ENCODE data around the gene EFCAB9.
"Not testable (repeated sequence)": the region's sequence is repeated elsewhere in the genome, so short reads cannot be mapped to it uniquely, and the experiment has no call there.

The EFCAB9 gene

DNA sequence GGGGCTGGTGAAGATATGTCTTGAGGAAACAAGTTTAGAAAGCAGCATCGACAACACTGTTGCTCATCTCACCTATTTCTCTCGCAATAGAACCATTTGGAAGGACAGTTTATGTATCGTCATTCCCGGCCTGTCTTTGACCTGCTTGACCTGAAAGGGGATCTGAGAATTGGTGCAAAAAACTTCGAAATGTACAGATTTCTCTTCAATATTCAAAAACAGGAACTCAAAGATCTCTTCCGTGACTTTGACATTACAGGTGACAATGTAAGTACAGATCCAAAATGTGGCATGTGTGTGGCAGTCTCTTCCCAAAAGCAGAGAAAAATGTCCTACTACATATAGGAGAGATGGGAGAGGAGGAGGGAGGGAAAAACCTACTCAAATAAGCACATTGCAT lies 6.5 kb downstream of the EFCAB9 start:
- Histone ChIP-seq H3K9me3 (no peaks in the 10 kb centered on the region), H3K36me3 (no peaks in the 10 kb centered on the region), H3K4me1 (no peaks in the 10 kb centered on the region), H3K4me3 (ENCODE audit: low read depth, low read length) (no peak overlapping the region), H3K27me3 (no peaks in the 10 kb centered on the region)
- DNase-seq, result no peak
- no peak for TF ChIP-seq CTCF (IDR thresholded peaks at IDR 0.05; ENCODE audit: low read depth, low read length)

DNA sequence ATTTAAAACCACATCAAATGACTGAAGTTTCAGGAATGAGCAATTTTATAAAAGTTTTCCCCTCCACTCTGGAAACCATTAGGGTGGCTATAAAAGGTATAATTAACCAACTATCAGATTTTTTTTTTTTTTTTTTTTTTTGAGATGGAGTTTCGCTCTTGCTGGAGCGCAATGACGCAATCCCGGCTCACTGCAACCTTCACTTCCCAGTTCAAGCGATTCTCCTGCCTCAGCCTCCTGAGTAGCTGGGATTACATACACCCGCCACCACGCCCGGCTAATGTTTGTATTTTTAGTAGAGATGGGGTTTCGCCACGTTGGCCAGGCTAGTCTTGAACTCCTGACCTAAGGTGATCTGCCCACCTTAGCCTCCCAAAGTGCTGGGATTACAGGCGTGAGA lies 12.0 kb downstream of the EFCAB9 start:
- peaks cover 11% of the 10 kb centered on the region for H3K36me3 ChIP-seq
- not testable (repeated sequence) for DNase-seq

GRCh38 chr5:172207511-172207910 lies 13.5 kb downstream of the EFCAB9 start:
- no peaks in the 10 kb centered on the region for H3K9me3 ChIP-seq
- peaks cover 20% of the 10 kb centered on the region for H3K36me3 ChIP-seq
- TF ChIP-seq CTCF (IDR thresholded peaks at IDR 0.05; ENCODE audit: low read depth, low read length), result no peak
- DNase-seq, result no peak
- no peaks in the 10 kb centered on the region for H3K4me1 ChIP-seq
- no peak overlapping the region for H3K4me3 ChIP-seq (ENCODE audit: low read depth, low read length)
- H3K27me3 ChIP-seq, result no peaks in the 10 kb centered on the region

More for the DNA sequence above, 12.0 kb downstream of the EFCAB9 start:
- not testable (repeated sequence) for H3K9me3 ChIP-seq; H3K4me1 ChIP-seq; H3K27me3 ChIP-seq; H3K4me3 ChIP-seq (ENCODE audit: low read depth, low read length)

DNA sequence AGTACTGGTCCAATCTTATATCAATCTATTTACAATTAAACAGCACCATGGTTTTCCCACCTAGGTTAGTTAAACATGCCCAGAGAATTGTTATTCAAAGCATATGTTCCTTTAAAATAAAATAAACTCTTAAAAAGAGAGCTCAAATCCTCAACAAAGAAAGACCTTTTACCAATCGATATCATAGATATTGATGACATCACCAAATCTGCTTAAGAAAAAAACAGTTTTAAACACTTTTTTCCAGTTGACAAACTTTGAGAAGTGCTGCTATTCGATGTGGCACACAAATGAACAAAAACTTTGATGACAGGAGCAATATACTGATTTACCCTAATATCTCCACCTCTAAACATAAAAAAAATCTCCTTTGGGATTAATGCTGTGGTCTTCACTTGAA lies 15.7 kb downstream of the EFCAB9 start:
- TF ChIP-seq CTCF (IDR thresholded peaks at IDR 0.05; ENCODE audit: low read depth, low read length), result no peak
- H3K4me3 ChIP-seq (ENCODE audit: low read depth, low read length), result no peak overlapping the region
- no peaks in the 10 kb centered on the region for H3K27me3 ChIP-seq
- H3K4me1 ChIP-seq, result no peaks in the 10 kb centered on the region
- no peak for DNase-seq
- H3K36me3 ChIP-seq, result peaks cover 26% of the 10 kb centered on the region
- H3K9me3 ChIP-seq, result no peaks in the 10 kb centered on the region

DNA sequence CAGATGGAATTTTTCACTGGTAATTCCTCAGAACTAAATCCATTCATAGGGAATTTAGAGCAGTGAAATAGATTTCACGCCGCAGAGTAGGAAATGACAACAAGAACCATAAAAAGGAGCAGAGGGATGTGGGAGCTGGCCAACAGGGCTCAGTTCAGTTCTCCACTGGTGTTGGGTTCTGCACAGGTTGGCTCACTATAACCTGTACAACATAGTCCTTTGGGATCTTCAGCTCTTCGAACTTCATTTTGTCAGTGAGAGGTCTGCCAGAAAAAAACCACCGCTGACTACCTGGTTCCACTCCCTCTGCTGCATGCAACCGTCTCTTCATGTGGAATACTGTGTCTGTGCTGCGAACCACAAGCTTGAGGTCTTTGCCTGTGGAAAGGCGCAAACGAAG lies 17.7 kb downstream of the EFCAB9 start:
- no peak overlapping the region for H3K4me3 ChIP-seq (ENCODE audit: low read depth, low read length)
- H3K4me1 ChIP-seq, result no peaks in the 10 kb centered on the region
- no peaks in the 10 kb centered on the region for H3K27me3 ChIP-seq
- peaks cover 26% of the 10 kb centered on the region for H3K36me3 ChIP-seq
- no peaks in the 10 kb centered on the region for H3K9me3 ChIP-seq
- TF ChIP-seq CTCF (IDR thresholded peaks at IDR 0.05; ENCODE audit: low read depth, low read length), result no peak
- DNase-seq, result no peak

GRCh38 chr5:172213126-172213525 lies 19.2 kb downstream of the EFCAB9 start:
- no peak for TF ChIP-seq CTCF (IDR thresholded peaks at IDR 0.05; ENCODE audit: low read depth, low read length)

GRCh38 chr5:172216345-172216744 lies 22.4 kb downstream of the EFCAB9 start:
- DNase-seq, result no peak
- no peak for TF ChIP-seq CTCF (IDR thresholded peaks at IDR 0.05; ENCODE audit: low read depth, low read length)
- Histone ChIP-seq H3K4me3 (ENCODE audit: low read depth, low read length) (no peak overlapping the region), H3K9me3 (no peaks in the 10 kb centered on the region; the same call in 1 of the 2 replicates), H3K4me1 (peaks cover 9% of the 10 kb centered on the region), H3K27me3 (no peaks in the 10 kb centered on the region), H3K36me3 (peaks cover 12% of the 10 kb centered on the region)

More at GRCh38 chr5:172213126-172213525, 19.2 kb downstream of the EFCAB9 start:
- H3K9me3 ChIP-seq, result no peaks in the 10 kb centered on the region
- H3K4me1 ChIP-seq, result no peaks in the 10 kb centered on the region
- no peak overlapping the region for H3K4me3 ChIP-seq (ENCODE audit: low read depth, low read length)
- DNase-seq, result no peak
- H3K27me3 ChIP-seq, result no peaks in the 10 kb centered on the region
- H3K36me3 ChIP-seq, result peaks cover 26% of the 10 kb centered on the region
